Heart right ventricle (tissue), 16 donors: ENCODE measurements around the gene SNX15. TPM values are rescaled to one million over a fixed set of nuclear protein-coding genes. Genes with fewer than 3 reads are reported as not detected.

ENCODE experiments used
- ATAC-seq, 8 donors: fragments of 200-7000 bp; cut with Tn5 transposase; one replicate each; pipeline ENCODE4 v1.9.1; 2020; ENCODE audit warnings: mild to moderate bottlenecking in 8 of 8, moderate library complexity in 8 of 8, moderate number of reproducible peaks in 1 of 8
- DNase-seq, 2 donors: peaks; one replicate each; pipeline ENCODE4 v3.0.0-alpha.2; 2020
- H3K27ac ChIP-seq, 10 donors: fragments of 200-600 bp; sonication (generic) in 2 of 10; one replicate each; pipeline versions ENCODE4 v1.5.0 to v1.8.0; 2020 to 2022; ENCODE audit warnings: mild to moderate bottlenecking in 3 of 10
- H3K27me3 ChIP-seq, 7 donors: fragments of 200-600 bp; one replicate each; pipeline ENCODE4 v1.8.0; 2021 to 2022; ENCODE audit warnings: mild to moderate bottlenecking in 2 of 7
- H3K36me3 ChIP-seq, 9 donors: fragments of 200-600 bp; sonication (generic) in 1 of 9; one replicate each; pipeline versions ENCODE4 v1.5.0 to v1.8.0; 2020 to 2022; ENCODE audit warnings: mild to moderate bottlenecking in 2 of 9
- H3K4me1 ChIP-seq, 9 donors: fragments of 200-600 bp; sonication (generic) in 1 of 9; one replicate each; pipeline versions ENCODE4 v1.5.0 to v1.8.0; 2020 to 2022; ENCODE audit warnings: mild to moderate bottlenecking in 4 of 9
- H3K4me3 ChIP-seq, 10 donors: fragments of 200-600 bp; sonication (generic) in 2 of 10; one replicate each; pipeline versions ENCODE4 v1.5.0 to v1.8.0; 2020 to 2022; ENCODE audit warnings: mild to moderate bottlenecking in 7 of 10, moderate library complexity in 2 of 10
- H3K9me3 ChIP-seq, 11 donors: fragments of 200-600 bp in 10 of 11; sonication (generic) in 2 of 11; one replicate each; pipeline versions ENCODE4 v1.5.0 to v1.8.0; 2013 to 2022; ENCODE audit warnings: mild to moderate bottlenecking in 2 of 11, control low read depth in 1 of 11, moderate library complexity in 1 of 11
- WGBS, 2 donors: extraction: QIAGEN DNeasy Blood & Tissue Kit; methylation state at CpG; one replicate each; pipeline ENCODE4 v1.1.7; 2013; ENCODE audit warnings: inconsistent platforms in 1 of 2; 5-methylcytosine and 5-hydroxymethylcytosine counted together
- intact Hi-C, 10 donors: fragments of 100-400 bp; cut with DNase I; formaldehyde crosslinking; loops; one replicate each; pipeline versions ENCODE4 v1.11.1 to v1.14.2; 2022
- polyA plus RNA-seq, 2 donors: library from polyadenylated mRNA; stranded (reverse); fragments of 200-250 nt; gene quantifications; one replicate each; pipeline ENCODE4 v1.2.3, GENCODE V29; 2013
- total RNA-seq, 10 donors: library from RNA; stranded (reverse); fragmentation: NEBNext Ultra II Directional in 3 of 10; extraction: Animal tissue kit (Norgen Biotek cat#: 25700) in 3 of 10; gene quantifications; one replicate each; pipeline versions ENCODE4 v1.2.1 to v1.2.4, GENCODE V29; 2021 to 2023
- TF ChIP-seq, protein P1 (sequence below), 9 donors: fragments of 200-600 bp; sonication (generic) in 2 of 9; IDR thresholded peaks; one replicate each; pipeline versions ENCODE4 v1.5.0 to v1.8.0; 2021 to 2022; ENCODE audit warnings: antibody characterized with exemption in 9 of 9, mild to moderate bottlenecking in 5 of 9, moderate library complexity in 1 of 9
- donor health status: Arrhythmogenic right ventricular cardiomyopathy.
- donor health status: ischemic (EF 13 %, LVEDD 7.1; RV severe dilation, severe dysfunction).
- donor health status: healthy with polysubstance abuse.
- donor health status: DM: no; HTN: yes; CAD: no.
- donor health status: DM: no; HTN: no; CAD: no.
- donor health status: ischemic (EF 25% LVEDD 6.9; RV normal size, moderate dysfunction).
- donor health status: ischemic (EF 25% LVEDD 5.7; RV mildly dilated, moderate dysfunction).
- donor health status: healthy.
- donor health status: DM: yes; HTN: yes; CAD: no.
- donor health status: Ischemic cardiomyopathy.
- donor health status: ischemic (EF 35%, LVEDD 5.7; RV mildly dilated, moderate dysfunction).
- donor health status: nonischemic (EF 11% LVEDD 7.7; RV severe dilation, severe dysfunction).
- donor health status: DM: yes; HTN: yes; CAD: no.
- donor health status: PGD.
- donor health status: ischemic (EF 29% LVEDD 5.4; RV normal size, mild dysfunction).
- donor health status: nonischemic (EF 23%, LVEDD 6.1; RV moderate dilation, normal function).

The SNX15 gene
- total and polyA plus RNA-seq, 12 donors, result 11.4 to 23.2 (median 15.3) TPM

DNA sequence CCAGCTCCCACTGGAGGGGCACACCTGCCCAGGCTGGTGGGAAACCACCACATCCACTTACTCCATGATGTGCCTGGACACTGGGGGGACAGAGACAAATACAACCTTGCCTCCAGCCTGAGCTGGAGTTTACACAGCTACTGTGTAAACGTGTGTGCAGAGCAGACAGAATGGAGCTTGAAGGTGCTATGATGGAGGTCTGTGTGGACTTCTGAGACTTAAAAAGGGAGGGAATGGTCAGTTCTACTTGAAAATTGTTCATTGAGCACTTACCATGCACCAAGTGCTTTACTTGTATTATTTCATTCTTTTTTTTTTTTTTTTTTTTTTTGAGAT lies 45.4 kb downstream of the SNX15 start:
- intact Hi-C loops, result no loop called here
- Histone ChIP-seq H3K36me3 (no peaks in the 10 kb centered on the region), H3K27me3 (no peaks in the 10 kb centered on the region), H3K4me1 (no peaks in the 10 kb centered on the region), H3K4me3 (no peak overlapping the region), H3K9me3 (no peaks in the 10 kb centered on the region), H3K27ac (no peak overlapping the region)
- TF ChIP-seq, protein P1, sequence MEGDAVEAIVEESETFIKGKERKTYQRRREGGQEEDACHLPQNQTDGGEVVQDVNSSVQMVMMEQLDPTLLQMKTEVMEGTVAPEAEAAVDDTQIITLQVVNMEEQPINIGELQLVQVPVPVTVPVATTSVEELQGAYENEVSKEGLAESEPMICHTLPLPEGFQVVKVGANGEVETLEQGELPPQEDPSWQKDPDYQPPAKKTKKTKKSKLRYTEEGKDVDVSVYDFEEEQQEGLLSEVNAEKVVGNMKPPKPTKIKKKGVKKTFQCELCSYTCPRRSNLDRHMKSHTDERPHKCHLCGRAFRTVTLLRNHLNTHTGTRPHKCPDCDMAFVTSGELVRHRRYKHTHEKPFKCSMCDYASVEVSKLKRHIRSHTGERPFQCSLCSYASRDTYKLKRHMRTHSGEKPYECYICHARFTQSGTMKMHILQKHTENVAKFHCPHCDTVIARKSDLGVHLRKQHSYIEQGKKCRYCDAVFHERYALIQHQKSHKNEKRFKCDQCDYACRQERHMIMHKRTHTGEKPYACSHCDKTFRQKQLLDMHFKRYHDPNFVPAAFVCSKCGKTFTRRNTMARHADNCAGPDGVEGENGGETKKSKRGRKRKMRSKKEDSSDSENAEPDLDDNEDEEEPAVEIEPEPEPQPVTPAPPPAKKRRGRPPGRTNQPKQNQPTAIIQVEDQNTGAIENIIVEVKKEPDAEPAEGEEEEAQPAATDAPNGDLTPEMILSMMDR (IDR thresholded peaks at IDR 0.05), result no peak
- no peak for DNase-seq
- WGBS, 2 donors, result 71 to 88% methylated on average over 1 of the region's 1 CpG
- no peak for ATAC-seq

DNA sequence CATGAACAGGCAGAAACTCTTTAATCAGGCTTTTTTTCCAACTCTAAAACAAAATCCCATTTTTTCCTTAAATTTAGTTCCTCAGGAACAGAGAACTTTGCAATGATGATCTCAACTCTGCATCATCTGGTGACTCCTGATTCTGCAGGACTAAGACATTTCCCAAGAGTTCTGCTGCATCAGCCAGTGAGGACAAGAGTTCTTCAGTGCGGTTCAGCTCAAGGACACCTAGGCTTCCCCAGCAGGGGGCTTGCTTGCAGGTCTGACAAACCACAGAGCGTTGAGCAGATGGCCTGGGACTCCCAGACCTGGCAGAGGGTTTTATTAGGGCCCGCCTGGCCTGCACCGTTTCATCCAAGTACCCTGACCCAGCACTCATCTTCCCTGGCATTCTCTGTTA lies 50.2 kb downstream of the SNX15 start:
- ATAC-seq (no peak), DNase-seq (no peak)
- no peak overlapping the region for H3K4me3 ChIP-seq
- H3K27me3 ChIP-seq, result no peaks in the 10 kb centered on the region
- peaks cover 0 to 10% (median 0%) of the 10 kb centered on the region in 9 donors for H3K4me1 ChIP-seq
- TF ChIP-seq, protein P1 (IDR thresholded peaks at IDR 0.05), result no peak
- intact Hi-C loops, result no loop called here
- H3K9me3 ChIP-seq, result no peaks in the 10 kb centered on the region
- no peak overlapping the region for H3K27ac ChIP-seq
- WGBS, 2 donors, result 82 to 84% methylated on average over 4 of the region's 4 CpGs
- peaks cover 0 to 16% (median 0%) of the 10 kb centered on the region in 9 donors for H3K36me3 ChIP-seq

DNA sequence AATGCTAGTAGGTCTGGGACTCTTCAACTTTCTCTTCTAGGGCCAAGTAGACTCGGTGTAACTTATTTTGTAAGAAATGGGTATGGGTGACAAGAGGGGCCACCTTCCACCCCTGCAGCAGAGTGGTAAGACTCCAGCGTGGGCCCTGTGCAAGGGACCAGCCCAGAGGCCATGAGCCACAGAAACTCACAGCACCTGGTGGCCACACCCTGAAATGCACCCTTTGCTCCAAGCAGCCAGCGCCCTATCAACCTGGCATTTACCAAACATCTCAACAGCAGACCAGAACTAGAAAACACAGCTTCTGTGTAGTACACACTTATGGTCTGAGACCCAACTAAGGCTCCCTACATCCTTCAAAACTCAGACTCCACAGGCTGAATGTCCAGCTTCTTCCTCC lies 50.9 kb downstream of the SNX15 start:
- TF ChIP-seq, protein P1 (IDR thresholded peaks at IDR 0.05), result peak in 8 of 9 donors; percentile 34 to 64 (median 46)
- WGBS, 2 donors, result 64 to 70% methylated on average over 3 of the region's 3 CpGs
- no peaks in the 10 kb centered on the region for H3K27me3 ChIP-seq

DNA sequence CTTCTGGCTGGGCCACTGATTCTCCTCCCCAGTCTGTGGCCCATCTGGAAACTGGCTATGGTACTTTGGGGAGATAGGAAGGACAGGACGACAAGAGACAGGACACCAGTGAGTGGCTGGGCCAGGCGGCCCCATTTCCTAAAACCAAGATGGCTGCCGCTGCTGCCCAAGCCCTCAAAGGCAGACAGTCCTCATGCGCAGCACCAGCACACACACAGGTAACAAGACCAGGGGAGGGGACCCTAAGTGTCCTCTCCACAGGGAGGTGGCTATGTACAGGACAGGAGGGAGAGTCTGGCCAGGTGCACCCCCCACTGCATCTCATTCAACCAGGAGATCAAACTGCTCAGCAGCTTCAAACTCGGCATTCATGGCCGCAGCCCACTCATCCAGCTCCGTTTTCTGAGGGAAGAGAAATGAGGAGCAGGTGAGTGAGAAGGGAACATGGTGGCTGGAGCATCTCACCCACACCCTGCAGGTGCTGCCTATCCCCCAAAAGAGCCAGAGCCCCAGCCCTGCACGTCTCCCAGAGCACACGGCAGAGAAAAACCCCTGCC lies 51.6 kb downstream of the SNX15 start:
- peaks cover 0 to 21% (median 7%) of the 10 kb centered on the region in 9 donors for H3K4me1 ChIP-seq
- H3K9me3 ChIP-seq, result no peaks in the 10 kb centered on the region
- intact Hi-C loops, result no loop called here
- no peak for ATAC-seq
- TF ChIP-seq, protein P1 (IDR thresholded peaks at IDR 0.05), result no peak
- no peak overlapping the region for H3K4me3 ChIP-seq
- no peak for DNase-seq
- 88 to 93% methylated on average over 9 of the region's 9 CpGs for WGBS, 2 donors
- H3K27ac ChIP-seq, result no peak overlapping the region
- peaks cover 0 to 16% (median 0%) of the 10 kb centered on the region in 9 donors for H3K36me3 ChIP-seq
- H3K27me3 ChIP-seq, result no peaks in the 10 kb centered on the region

More for the DNA sequence above, 50.9 kb downstream of the SNX15 start:
- peak in 1 of 2 donors; percentile 34 for DNase-seq
- intact Hi-C loops, result no loop called here
- Histone ChIP-seq H3K4me1 (peaks cover 0 to 15% (median under 1%) of the 10 kb centered on the region in 9 donors), H3K4me3 (no peak overlapping the region), H3K9me3 (no peaks in the 10 kb centered on the region), H3K36me3 (peaks cover 0 to 16% (median 0%) of the 10 kb centered on the region in 9 donors), H3K27ac (no peak overlapping the region)
- ATAC-seq, result peak in 3 of 8 donors; percentile 38 to 62 (median 40)
